ENCODE measurements around the gene GPR78. TPM values are rescaled to one million over a fixed set of nuclear protein-coding genes. Genes with fewer than 3 reads are reported as not detected.
A peak's percentile ranks its signal among the peaks of the same experiment; 100 is the strongest.

The GPR78 gene
- total RNA-seq, 4 donors from 2014 or later = not detected

DNA sequence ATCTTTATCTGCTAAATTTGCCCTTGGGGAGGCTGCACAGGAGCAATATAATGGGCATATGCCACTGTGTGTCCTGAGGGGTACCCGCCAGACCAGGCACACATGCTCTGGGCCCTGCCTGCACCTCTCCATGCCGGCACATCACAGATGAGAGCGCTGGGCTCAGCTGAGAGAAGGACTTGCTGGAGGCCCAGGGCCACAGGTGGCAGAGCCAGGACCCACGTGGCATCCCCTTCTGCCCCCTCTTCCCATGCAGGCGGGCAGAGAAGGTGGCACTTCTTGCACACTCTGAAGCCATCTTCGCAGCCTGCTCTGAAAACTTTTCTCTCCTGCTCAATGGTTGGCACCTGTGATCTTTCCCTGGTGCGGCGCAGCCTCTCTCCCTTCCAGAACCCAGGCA lies 32.5 kb downstream of the GPR78 start:
- Histone ChIP-seq H3K27ac (no peak overlapping the region), H3K9me3 (no peaks in the 10 kb centered on the region), H3K36me3 (no peaks in the 10 kb centered on the region), H3K4me1 (peaks cover 1% of the 10 kb centered on the region), H3K4me3 (no peak overlapping the region), H3K27me3 (peaks cover 5% of the 10 kb centered on the region)
- 97% methylated on average over 8 of the region's 8 CpGs for whole genome bisulfite sequencing
- no peak for DNase-seq (ENCODE audit: low spot score in 2 of 2)
- TF ChIP-seq, protein P1, sequence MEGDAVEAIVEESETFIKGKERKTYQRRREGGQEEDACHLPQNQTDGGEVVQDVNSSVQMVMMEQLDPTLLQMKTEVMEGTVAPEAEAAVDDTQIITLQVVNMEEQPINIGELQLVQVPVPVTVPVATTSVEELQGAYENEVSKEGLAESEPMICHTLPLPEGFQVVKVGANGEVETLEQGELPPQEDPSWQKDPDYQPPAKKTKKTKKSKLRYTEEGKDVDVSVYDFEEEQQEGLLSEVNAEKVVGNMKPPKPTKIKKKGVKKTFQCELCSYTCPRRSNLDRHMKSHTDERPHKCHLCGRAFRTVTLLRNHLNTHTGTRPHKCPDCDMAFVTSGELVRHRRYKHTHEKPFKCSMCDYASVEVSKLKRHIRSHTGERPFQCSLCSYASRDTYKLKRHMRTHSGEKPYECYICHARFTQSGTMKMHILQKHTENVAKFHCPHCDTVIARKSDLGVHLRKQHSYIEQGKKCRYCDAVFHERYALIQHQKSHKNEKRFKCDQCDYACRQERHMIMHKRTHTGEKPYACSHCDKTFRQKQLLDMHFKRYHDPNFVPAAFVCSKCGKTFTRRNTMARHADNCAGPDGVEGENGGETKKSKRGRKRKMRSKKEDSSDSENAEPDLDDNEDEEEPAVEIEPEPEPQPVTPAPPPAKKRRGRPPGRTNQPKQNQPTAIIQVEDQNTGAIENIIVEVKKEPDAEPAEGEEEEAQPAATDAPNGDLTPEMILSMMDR (IDR thresholded peaks at IDR 0.05) = no peak
- no peak for TF ChIP-seq POLR2AphosphoS5 (IDR thresholded peaks at IDR 0.05)
- no peak for TF ChIP-seq POLR2A (IDR thresholded peaks at IDR 0.05)
- TF ChIP-seq EP300 (IDR thresholded peaks at IDR 0.05) = no peak

DNA sequence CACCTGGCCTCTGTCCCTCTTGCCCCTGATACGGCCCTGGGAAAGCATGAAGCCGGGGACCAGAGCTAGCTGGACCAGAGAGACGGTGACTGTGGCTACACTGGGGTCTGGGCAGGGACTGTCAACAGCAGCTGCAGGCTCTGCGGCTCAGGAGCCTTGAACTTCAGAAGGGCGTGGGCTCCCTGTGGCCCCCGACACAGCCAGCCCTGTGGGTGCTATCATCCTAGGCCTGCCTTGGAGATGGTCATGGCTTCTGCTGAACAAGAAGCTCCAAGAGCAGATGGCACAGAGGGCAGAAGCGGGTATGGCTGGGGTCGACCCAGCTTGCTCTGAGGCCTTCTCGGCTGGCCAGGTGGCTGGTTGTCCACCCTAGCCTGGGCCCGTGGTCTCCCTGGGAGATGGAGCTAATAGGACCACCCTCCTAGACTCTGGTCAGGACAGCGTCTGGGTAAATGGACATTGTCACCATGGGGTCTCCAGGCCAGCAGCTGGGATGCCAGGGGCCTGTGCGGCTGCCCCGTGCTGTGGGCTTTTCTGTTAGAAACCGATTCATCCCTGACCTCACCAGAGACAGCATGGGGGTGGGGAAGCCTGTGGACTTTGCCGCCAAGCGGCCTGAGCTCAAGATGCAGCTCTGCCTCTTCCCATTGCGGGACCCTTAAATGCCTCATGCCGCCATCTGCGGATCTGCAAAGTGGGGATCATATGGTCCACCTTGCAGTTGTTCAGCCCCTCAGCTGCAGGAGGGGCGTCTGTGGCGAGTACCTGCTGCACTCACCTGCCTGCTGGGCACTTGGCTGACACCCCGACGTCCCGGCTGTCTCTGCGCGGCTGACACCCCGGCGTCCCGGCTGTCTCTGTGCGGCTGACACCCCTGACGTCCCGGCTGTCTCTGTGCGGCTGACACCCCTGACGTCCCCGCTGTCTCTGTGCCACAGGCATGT lies 33.5 kb downstream of the GPR78 start:
- no peak for TF ChIP-seq EP300 (IDR thresholded peaks at IDR 0.05)
- no peak for TF ChIP-seq POLR2AphosphoS5 (IDR thresholded peaks at IDR 0.05)
- TF ChIP-seq, protein P1 (IDR thresholded peaks at IDR 0.05) = no peak
- no peak for TF ChIP-seq POLR2A (IDR thresholded peaks at IDR 0.05)
- WGBS = 80% methylated on average over 26 of the region's 35 CpGs
- peak; percentile 41 to 69 for DNase-seq (ENCODE audit: low spot score in 2 of 2)
- H3K9me3 ChIP-seq = no peaks in the 10 kb centered on the region
- no peaks in the 10 kb centered on the region for H3K4me1 ChIP-seq
- no peak overlapping the region for H3K27ac ChIP-seq
- peaks cover 7% of the 10 kb centered on the region for H3K27me3 ChIP-seq
- H3K36me3 ChIP-seq = no peaks in the 10 kb centered on the region
- no peak overlapping the region for H3K4me3 ChIP-seq

DNA sequence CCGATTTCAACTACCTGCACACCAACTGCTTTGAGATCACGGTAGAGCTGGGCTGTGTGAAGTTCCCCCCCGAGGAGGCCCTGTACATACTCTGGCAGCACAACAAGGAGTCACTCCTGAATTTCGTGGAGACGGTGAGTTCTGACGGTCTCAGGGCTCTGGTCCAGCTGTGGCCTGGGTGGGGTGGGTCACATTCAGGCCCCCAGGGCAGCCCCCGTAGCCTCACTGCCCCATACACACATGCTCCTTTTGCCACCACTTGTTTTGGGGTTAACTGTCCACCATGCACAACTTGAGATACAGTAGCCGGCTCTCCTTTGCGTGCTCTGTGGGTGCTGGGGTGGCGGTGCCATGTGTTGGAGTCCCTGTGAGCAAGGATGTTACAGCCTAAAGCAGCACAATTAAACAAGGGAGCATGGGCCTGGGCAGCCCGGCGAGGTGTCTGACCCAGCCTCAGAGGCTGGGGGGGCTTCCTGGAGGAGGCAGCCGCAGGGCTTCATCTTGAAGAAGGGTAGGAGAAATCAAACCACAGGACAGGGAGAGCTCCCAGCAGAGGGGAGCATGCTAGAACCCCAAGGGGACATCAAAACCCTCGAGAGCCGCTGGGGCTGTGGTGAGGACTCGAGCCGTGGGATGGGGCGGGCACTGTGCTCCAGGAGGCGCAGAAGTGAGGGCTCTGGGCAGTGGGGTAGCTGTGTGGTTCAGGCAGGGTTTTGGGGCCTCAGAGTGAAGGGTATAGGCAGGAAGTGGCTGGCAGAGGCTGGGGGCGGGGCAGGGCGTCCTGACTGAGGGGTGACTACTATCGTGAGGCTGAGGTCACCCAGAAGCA lies 34.4 kb downstream of the GPR78 start:
- no peak overlapping the region for H3K27ac ChIP-seq
- no peaks in the 10 kb centered on the region for H3K9me3 ChIP-seq
- no peaks in the 10 kb centered on the region for H3K36me3 ChIP-seq
- H3K27me3 ChIP-seq = peaks cover 11% of the 10 kb centered on the region
- WGBS = 78% methylated on average over 16 of the region's 22 CpGs
- DNase-seq (ENCODE audit: low spot score in 2 of 2) = peak in 1 of 2 donors; percentile 39
- no peaks in the 10 kb centered on the region for H3K4me1 ChIP-seq
- H3K4me3 ChIP-seq = no peak overlapping the region
- TF ChIP-seq EP300 (IDR thresholded peaks at IDR 0.05) (no peak), POLR2A (IDR thresholded peaks at IDR 0.05) (no peak), POLR2AphosphoS5 (IDR thresholded peaks at IDR 0.05) (no peak)
- TF ChIP-seq, protein P1 (IDR thresholded peaks at IDR 0.05) = no peak

DNA sequence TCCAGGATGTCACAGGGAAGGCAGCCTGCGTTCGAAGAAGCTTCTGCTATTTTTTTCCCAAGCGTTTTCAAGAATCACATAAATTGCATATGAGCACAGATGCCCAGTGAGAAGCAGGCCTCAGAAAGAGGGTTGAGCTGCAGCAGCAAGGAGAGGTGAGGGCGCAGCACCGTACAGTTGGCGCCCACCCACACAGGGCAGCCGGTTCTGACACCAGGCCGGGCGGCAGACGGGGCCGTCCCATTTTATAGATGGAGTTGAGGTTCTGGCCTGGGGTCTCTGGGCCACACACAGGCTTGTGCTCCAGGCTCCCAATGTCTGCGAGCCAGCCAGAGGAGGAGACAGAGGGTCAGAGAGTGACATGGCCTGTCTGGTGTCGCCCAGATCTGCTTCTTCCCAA lies 35.2 kb downstream of the GPR78 start:
- peak in 1 of 2 donors; percentile 50 for DNase-seq (ENCODE audit: low spot score in 2 of 2)
- Histone ChIP-seq H3K4me3 (no peak overlapping the region), H3K9me3 (no peaks in the 10 kb centered on the region), H3K27ac (no peak overlapping the region), H3K4me1 (no peaks in the 10 kb centered on the region), H3K27me3 (peaks cover 11% of the 10 kb centered on the region), H3K36me3 (no peaks in the 10 kb centered on the region)
- WGBS = 89% methylated on average over 13 of the region's 13 CpGs
- TF ChIP-seq POLR2A (IDR thresholded peaks at IDR 0.05) = no peak

DNA sequence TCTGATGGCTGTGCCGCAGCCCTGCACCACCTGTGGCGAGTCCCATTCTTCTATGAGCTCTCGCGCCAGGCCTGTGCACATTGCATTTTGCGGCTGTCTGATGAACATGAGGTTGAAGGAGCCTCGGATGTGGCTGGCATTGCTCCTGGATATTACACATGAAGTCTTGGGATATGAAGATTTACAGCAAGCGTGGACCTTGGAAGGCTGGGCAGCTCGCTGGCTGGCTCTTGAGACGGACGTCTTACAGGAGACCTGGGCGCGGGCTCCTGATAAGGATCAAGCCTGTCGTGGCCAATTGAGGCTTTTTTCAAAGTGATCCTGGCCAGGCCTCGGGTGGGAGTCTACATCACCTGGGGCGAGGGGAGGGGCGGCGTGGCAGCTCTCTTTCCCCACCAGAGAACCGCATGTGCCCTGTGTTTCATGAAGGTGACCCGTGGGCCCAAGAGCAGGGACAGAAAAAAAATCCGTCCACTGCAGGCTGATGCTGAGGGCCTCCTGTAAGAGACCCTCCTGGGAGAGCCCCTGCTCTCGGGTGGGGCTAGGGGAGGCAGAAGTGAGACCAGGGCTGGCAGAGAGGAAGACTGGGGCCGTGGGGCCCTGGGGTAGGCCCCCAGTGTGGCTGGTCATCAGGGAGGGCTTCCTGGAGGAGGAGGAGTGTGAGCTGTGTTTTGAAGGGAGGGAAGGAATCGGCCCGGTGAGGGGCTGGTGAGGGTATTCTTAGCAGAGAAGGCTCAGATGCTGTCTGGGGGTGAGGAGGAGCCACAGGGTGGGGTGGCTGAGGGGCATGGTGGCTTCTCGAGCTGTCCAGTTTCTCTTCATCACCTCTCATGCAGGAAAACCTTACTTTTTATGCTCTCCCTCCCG lies 36.0 kb downstream of the GPR78 start:
- H3K36me3 ChIP-seq = no peaks in the 10 kb centered on the region
- H3K27me3 ChIP-seq = peaks cover 11% of the 10 kb centered on the region
- DNase-seq (ENCODE audit: low spot score in 2 of 2) = peak; percentile 32 to 58
- TF ChIP-seq, protein P1 (IDR thresholded peaks at IDR 0.05) = no peak
- TF ChIP-seq POLR2A (IDR thresholded peaks at IDR 0.05) (no peak), EP300 (IDR thresholded peaks at IDR 0.05) (no peak), POLR2AphosphoS5 (IDR thresholded peaks at IDR 0.05) (no peak)
- no peak overlapping the region for H3K4me3 ChIP-seq
- WGBS = 71% methylated on average over 24 of the region's 26 CpGs
- H3K4me1 ChIP-seq = no peaks in the 10 kb centered on the region
- no peak overlapping the region for H3K27ac ChIP-seq
- no peaks in the 10 kb centered on the region for H3K9me3 ChIP-seq

Measured in suprapubic skin (tissue), 4 donors.